Thyroid gland (tissue), 4 donors: ENCODE results near the gene PADI1. TPM values are rescaled to one million over a fixed set of nuclear protein-coding genes. Genes with fewer than 3 reads are reported as not detected.

Experiments
- DNase-seq, 2 donors: peaks; one replicate each; pipeline ENCODE4 v3.0.0-alpha.2; 2019
- H3K27ac ChIP-seq, 3 donors: fragments of 200-600 bp; sonication (generic); 1 replicate in 2 of 3; 2 replicates in 1 of 3; pipeline ENCODE4 v1.5.1; 2016 to 2019; ENCODE audit warnings: mild to moderate bottlenecking in 1 of 3, moderate library complexity in 1 of 3
- H3K27me3 ChIP-seq: fragments of 200-600 bp; sonication (generic); one replicate; pipeline ENCODE4 v1.5.1; 2019
- H3K36me3 ChIP-seq, 2 donors: fragments of 200-600 bp; sonication (generic); one replicate each; pipeline ENCODE4 v1.5.1; 2016 to 2019
- H3K4me1 ChIP-seq, 2 donors: fragments of 200-600 bp; sonication (generic); one replicate each; pipeline ENCODE4 v1.5.1; 2017 to 2019
- H3K4me3 ChIP-seq, 3 donors: fragments of 200-600 bp; sonication (generic); replicated peaks in 1 of 3; 1 replicate in 2 of 3; 2 replicates in 1 of 3; pipeline ENCODE4 v1.5.1; 2016; ENCODE audit warnings: mild to moderate bottlenecking in 1 of 3
- H3K9me3 ChIP-seq: fragments of 200-600 bp; sonication (generic); one replicate; pipeline ENCODE4 v1.5.1; 2017
- POLR2A ChIP-seq, 2 donors: fragments of 450-650 bp; IDR thresholded peaks; one replicate each; pipeline ENCODE4 v1.6.1; 2017; ENCODE audit warnings: antibody characterized with exemption in 2 of 2, mild to moderate bottlenecking in 2 of 2, moderate library complexity in 1 of 2
- WGBS, 2 donors: methylation state at CpG; one replicate each; pipeline ENCODE4 v1.1.5; 2017; 5-methylcytosine and 5-hydroxymethylcytosine counted together
- intact Hi-C: fragments of 100-400 bp; cut with DNase I; formaldehyde crosslinking; loops from one replicate; pipeline ENCODE4 v1.15.1; 2023
- total RNA-seq, 4 donors: library from RNA; depleted of rRNA; stranded (reverse); fragments of >200 nt; gene quantifications; one replicate each; pipeline ENCODE4 v1.2.3, GENCODE V29; 2016
- TF ChIP-seq, protein P1 (sequence below), 6 experiments: fragments of 200-600 bp in 3 of 6; fragments of 450-650 bp in 3 of 6; sonication (generic) in 3 of 6; IDR thresholded peaks; one replicate each; pipeline ENCODE4 v1.5.1; 2016 to 2019; ENCODE audit warnings: antibody characterized with exemption in 6 of 6, mild to moderate bottlenecking in 2 of 6, inconsistent platforms in 1 of 6, moderate library complexity in 1 of 6

The PADI1 gene
- total RNA-seq, 4 donors from 2014 or later: not detected

DNA sequence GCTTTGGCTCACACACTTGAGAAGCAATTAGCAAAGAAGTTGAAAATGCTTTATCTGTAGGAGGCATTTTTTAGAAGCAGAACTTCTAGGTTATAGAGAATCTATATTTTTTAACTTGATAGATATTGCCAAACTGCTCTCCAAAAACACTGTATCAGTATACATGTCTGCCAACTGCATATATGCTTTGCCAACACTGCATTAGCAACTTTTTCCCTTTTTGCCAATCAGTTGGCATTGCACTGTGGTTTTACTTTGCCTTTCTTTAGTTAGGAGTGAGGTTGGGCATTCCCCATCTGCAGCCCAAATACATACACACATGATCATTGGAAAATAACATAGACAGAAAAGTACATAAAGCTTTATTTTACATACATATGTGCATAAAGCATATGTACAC, 59.0 kb downstream of the PADI1 start:
- TF ChIP-seq, protein P1, sequence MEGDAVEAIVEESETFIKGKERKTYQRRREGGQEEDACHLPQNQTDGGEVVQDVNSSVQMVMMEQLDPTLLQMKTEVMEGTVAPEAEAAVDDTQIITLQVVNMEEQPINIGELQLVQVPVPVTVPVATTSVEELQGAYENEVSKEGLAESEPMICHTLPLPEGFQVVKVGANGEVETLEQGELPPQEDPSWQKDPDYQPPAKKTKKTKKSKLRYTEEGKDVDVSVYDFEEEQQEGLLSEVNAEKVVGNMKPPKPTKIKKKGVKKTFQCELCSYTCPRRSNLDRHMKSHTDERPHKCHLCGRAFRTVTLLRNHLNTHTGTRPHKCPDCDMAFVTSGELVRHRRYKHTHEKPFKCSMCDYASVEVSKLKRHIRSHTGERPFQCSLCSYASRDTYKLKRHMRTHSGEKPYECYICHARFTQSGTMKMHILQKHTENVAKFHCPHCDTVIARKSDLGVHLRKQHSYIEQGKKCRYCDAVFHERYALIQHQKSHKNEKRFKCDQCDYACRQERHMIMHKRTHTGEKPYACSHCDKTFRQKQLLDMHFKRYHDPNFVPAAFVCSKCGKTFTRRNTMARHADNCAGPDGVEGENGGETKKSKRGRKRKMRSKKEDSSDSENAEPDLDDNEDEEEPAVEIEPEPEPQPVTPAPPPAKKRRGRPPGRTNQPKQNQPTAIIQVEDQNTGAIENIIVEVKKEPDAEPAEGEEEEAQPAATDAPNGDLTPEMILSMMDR (IDR thresholded peaks at IDR 0.05): no peak
- no peak for TF ChIP-seq POLR2A (IDR thresholded peaks at IDR 0.05)
- no peak overlapping the region for H3K4me3 ChIP-seq
- H3K27me3 ChIP-seq: no peaks in the 10 kb centered on the region
- H3K36me3 ChIP-seq: no peaks in the 10 kb centered on the region
- DNase-seq: no peak
- H3K9me3 ChIP-seq: no peaks in the 10 kb centered on the region
- no peaks in the 10 kb centered on the region for H3K4me1 ChIP-seq
- H3K27ac ChIP-seq: no peak overlapping the region
- intact Hi-C loops: no loop called here

DNA sequence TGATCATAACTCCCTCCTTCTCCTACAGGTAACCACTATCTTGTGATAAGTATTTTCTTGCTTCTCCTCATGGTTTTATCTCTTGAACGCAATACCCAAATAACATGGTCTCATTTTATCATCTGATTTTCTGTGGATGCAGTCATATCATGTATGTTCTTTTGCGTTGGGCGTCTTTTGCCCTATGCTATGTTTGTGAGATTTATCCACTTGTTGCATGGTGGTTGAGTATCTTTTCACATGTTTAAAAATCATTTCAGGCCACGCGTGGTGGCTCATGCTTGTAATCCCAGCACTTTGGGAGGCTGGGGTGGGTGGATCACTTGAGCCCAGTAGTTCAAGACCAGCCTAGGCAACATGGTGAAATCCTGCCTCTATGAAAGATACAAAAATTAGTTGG, 59.5 kb downstream of the PADI1 start:
- no peak for TF ChIP-seq POLR2A (IDR thresholded peaks at IDR 0.05)
- TF ChIP-seq, protein P1 (IDR thresholded peaks at IDR 0.05): no peak
- Histone ChIP-seq H3K4me3 (no peak overlapping the region), H3K4me1 (no peaks in the 10 kb centered on the region), H3K27me3 (no peaks in the 10 kb centered on the region), H3K9me3 (no peaks in the 10 kb centered on the region), H3K27ac (no peak overlapping the region), H3K36me3 (no peaks in the 10 kb centered on the region)
- no peak for DNase-seq
- 75 to 91% methylated on average over 5 of the region's 5 CpGs for WGBS, 2 donors
- intact Hi-C loops: no loop called here

DNA sequence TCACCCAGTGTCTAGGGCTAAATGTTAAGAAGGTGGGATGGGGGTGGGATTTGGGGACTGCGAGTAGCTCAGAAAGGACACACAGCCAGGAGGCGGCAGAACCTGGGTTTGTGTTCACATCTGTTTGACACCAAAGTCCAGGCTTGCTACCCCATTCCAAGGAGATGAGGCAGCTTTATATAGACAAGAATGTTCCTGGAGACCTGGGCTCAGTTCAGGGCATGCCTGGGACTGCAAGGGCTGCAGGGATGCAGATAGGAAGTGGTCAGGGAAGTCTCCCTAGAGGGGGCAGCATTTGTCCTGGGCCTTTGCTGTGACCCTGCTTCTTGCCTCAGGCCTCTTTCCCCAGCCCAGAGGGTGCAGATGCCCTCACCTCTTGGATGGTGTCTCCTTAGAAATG, 60.2 kb downstream of the PADI1 start:
- Histone ChIP-seq H3K36me3 (no peaks in the 10 kb centered on the region), H3K27me3 (no peaks in the 10 kb centered on the region), H3K9me3 (no peaks in the 10 kb centered on the region), H3K4me3 (no peak overlapping the region), H3K4me1 (no peaks in the 10 kb centered on the region), H3K27ac (no peak overlapping the region)
- TF ChIP-seq, protein P1 (IDR thresholded peaks at IDR 0.05): no peak
- TF ChIP-seq POLR2A (IDR thresholded peaks at IDR 0.05): no peak
- no peak for DNase-seq
- intact Hi-C loops: no loop called here
- WGBS, 2 donors: 87 to 94% methylated on average over 2 of the region's 2 CpGs

DNA sequence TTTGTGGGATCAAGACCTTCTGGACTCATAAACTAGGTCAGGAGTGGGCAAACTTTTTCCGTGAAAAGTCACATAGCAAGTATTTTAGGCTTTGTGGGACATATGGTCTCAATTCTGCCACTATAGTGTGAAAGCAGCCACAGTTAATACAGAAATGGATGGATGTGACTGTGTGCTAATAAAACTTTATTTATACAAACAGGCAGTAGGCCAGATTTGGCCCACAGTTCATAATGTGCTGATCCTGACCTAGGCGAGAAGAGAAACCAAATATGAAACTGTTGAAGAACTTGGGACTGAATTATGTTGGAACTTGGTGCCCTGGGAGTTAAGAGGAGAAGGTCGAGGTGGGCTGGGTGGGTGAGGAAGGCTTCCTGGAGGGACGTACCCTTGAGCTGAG, 61.0 kb downstream of the PADI1 start:
- no peak for TF ChIP-seq POLR2A (IDR thresholded peaks at IDR 0.05)
- TF ChIP-seq, protein P1 (IDR thresholded peaks at IDR 0.05): no peak
- no peak overlapping the region for H3K4me3 ChIP-seq
- no peak overlapping the region for H3K27ac ChIP-seq
- no peaks in the 10 kb centered on the region for H3K9me3 ChIP-seq
- no peaks in the 10 kb centered on the region for H3K27me3 ChIP-seq
- WGBS, 2 donors: 87 to 92% methylated on average over 4 of the region's 4 CpGs
- no peak for DNase-seq
- no peaks in the 10 kb centered on the region for H3K36me3 ChIP-seq
- intact Hi-C loops: no loop called here
- H3K4me1 ChIP-seq: no peaks in the 10 kb centered on the region

DNA sequence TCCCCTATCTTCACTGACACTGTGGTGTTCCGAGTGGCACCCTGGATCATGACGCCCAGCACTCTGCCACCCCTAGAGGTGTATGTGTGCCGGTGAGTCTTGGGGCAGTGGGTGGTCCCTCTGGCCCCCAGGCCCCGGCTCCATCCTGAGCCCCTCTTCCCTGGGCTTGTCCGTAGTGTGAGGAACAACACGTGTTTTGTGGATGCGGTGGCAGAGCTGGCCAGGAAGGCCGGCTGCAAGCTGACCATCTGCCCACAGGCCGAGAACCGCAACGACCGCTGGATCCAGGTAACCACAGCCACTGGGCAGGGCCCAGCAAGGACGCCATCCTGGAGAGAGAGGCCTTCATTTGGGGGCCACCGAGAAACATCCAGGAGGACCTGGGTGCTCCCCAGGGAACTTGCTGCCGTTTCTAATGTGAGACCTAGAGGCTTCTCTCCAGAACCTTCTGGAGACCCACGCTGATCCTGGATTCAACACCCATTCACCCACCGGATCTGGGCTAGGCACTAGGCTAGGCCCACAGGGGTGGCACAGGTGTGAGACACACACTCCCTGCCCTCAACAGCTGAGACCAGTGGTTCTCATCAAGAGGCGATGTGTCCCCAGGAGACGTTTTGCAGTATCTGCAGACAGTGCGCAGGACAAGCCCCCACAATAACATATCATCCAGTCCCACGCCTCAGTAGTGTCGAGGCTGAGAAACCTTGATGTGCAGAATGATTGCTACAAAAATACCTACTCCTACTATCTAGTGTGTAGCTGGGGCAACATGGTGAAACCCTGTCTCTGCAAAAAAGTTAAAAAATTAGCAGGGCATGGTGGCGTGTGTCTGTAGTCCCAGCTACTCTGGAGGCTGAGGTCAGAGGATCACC, 66.2 kb downstream of the PADI1 start:
- Histone ChIP-seq H3K9me3 (no peaks in the 10 kb centered on the region), H3K27ac (no peak overlapping the region), H3K4me3 (no peak overlapping the region), H3K4me1 (no peaks in the 10 kb centered on the region), H3K36me3 (no peaks in the 10 kb centered on the region), H3K27me3 (no peaks in the 10 kb centered on the region)
- TF ChIP-seq, protein P1 (IDR thresholded peaks at IDR 0.05): no peak
- no peak for TF ChIP-seq POLR2A (IDR thresholded peaks at IDR 0.05)
- no peak for DNase-seq
- intact Hi-C loops: no loop called here
- WGBS, 2 donors: 87 to 91% methylated on average over 15 to 21 of the region's 23 CpGs
